ENCODE results near the gene ORMDL3. TPM values are rescaled to one million over a fixed set of nuclear protein-coding genes. Genes with fewer than 3 reads are reported as not detected.

The ORMDL3 gene
- total RNA-seq, 4 donors from 2014 or later, result 78.5 to 338 (median 163) TPM

DNA sequence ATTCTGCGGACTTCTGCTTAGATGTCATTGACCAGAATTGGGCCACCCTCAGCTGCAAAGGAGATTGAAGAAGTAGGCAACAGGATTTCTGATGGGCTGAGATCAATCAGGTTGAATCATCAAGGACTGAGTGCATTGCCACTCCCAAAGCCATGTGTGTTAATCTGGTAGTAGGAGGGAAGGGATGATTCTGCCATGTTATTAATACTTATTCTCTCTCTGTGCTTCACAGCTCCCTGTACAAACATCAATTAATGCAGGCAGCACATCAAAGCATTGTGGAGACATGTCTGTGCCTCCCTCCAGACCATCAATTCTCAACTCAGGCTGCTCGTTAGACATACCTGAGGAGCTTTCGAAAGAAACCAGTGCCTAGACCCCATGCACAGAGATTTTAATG lies 11.7 kb upstream of the ORMDL3 start:
- no peak for ATAC-seq (ENCODE audit: low FRiP score)
- TF ChIP-seq, protein P1, sequence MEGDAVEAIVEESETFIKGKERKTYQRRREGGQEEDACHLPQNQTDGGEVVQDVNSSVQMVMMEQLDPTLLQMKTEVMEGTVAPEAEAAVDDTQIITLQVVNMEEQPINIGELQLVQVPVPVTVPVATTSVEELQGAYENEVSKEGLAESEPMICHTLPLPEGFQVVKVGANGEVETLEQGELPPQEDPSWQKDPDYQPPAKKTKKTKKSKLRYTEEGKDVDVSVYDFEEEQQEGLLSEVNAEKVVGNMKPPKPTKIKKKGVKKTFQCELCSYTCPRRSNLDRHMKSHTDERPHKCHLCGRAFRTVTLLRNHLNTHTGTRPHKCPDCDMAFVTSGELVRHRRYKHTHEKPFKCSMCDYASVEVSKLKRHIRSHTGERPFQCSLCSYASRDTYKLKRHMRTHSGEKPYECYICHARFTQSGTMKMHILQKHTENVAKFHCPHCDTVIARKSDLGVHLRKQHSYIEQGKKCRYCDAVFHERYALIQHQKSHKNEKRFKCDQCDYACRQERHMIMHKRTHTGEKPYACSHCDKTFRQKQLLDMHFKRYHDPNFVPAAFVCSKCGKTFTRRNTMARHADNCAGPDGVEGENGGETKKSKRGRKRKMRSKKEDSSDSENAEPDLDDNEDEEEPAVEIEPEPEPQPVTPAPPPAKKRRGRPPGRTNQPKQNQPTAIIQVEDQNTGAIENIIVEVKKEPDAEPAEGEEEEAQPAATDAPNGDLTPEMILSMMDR (IDR thresholded peaks at IDR 0.05), result no peak
- DNase-seq (ENCODE audit: low spot score), result no peak

DNA sequence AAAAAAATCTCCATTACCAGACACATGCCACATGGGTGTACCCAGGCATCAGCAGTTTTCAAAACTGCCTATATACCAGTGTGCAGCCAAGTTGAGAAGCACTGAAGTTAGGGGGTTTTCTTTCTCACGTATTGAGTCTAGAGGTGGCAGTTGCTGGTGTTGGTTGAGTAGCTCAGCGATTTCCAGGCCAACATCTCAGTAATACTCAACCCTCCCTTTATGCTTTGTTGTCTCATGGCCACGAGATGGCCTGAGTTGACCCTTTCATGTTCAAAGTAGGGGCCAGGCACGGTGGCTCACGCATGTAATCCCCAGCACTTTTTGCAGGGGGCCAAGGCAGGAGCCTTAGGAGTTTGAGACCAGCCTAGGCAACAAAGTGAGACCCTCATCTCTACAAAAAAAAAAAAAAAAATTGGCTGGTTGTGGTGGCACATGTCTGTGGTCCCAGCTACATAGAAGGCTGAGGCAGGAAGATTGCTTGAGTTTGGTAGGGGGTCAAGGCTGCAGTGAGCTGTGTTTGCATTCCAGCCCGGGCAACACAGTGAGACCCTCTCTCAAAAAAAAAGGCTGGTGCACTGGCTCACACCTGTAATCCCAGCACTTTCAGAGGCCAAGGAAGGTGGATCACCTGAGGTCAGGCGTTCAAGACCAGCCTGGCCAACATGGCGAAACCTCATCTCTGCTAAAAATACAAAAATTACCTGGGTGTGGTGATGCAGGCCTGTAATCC lies 10.9 kb upstream of the ORMDL3 start:
- no peak for ATAC-seq (ENCODE audit: low FRiP score)

DNA sequence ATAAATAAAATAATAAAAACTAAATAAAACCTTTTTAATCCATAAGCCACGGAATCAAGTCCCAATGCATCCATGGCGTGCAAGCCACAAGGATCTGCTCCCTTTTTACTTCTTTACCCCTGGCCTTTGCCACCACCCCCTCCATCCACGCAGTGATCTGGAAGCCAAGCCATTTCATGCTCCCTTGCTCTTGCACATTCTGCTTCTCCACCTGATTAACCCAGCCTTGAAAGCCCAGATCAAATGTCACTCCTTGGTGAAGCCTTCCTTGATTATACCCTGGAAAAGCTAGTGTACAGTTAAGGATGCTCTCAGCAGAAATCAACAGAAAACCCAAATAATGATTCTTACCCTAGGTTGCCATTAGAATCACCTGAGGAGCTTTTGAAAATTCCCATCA lies 10.0 kb upstream of the ORMDL3 start:
- ATAC-seq (ENCODE audit: low FRiP score), result no peak
- TF ChIP-seq, protein P1 (IDR thresholded peaks at IDR 0.05), result no peak
- DNase-seq (ENCODE audit: low spot score), result no peak

More for the DNA sequence above, 10.9 kb upstream of the ORMDL3 start:
- TF ChIP-seq, protein P1 (IDR thresholded peaks at IDR 0.05), result no peak
- no peak for DNase-seq (ENCODE audit: low spot score)

DNA sequence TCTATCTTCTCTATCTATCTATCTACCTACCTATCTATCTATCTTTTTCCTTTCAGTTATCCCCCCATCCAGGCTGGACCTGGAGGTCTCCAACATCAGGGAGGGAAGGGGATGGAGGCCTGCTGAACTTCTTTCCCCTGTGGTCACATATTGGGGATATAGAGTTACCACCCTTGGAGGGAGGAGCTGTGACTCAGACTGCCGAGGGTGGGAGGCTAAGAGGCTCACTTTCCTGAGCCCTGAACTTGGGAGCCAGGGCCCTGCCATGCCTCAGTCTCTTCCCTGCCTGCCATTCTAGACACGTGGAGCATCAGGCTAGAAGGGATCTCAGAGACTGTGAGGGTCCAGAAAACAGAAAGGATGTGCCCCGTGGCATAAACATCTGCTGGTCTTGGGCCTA lies 8.5 kb upstream of the ORMDL3 start:
- TF ChIP-seq, protein P1 (IDR thresholded peaks at IDR 0.05), result no peak
- ATAC-seq (ENCODE audit: low FRiP score), result no peak
- DNase-seq (ENCODE audit: low spot score), result no peak

DNA sequence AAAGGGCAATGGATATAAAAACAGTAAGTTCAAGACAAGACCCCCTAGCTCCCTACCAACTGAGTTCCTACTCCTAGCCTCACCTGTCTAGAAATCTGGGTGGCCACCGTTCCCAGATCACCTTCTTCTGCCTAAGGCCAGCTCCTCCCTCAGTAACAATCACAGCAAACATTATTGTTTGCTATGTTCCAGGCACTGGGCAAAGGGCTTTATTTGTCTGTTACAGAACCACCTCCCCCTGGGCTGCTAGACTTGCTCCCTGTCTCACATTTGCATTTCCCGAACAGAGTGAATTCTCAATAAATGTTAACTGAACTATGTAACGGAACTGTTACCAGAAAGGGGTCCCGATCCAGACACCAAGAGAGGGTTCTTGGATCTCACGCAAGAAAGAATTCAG lies 6.9 kb upstream of the ORMDL3 start:
- ATAC-seq (ENCODE audit: low FRiP score), result no peak
- TF ChIP-seq, protein P1 (IDR thresholded peaks at IDR 0.05), result no peak
- DNase-seq (ENCODE audit: low spot score), result no peak

DNA sequence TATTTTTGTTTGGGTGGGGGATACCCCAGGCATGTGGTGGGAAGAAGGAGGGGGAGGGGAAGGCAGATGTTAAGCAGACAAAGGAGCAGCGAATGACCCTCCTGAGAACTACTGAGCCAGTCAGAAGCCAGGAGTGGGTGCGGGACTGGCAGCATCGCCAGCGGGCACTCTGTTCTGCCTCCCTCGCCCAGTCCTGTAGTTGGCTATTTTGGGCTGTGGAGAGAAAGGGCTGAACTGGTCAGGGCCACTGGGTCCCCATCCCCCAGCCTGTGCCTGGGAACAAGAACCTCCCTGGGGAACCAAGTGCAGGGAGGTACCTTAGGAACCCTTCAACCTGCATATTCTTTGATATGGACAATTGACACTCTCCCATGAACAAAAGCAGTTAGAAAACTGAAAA lies 6.5 kb upstream of the ORMDL3 start:
- TF ChIP-seq, protein P1 (IDR thresholded peaks at IDR 0.05), result no peak
- DNase-seq (ENCODE audit: low spot score), result no peak
- ATAC-seq (ENCODE audit: low FRiP score), result no peak

All from omental fat pad (tissue), 4 donors.